Neural progenitor cell (in vitro differentiated cells): Measurements from ENCODE around the gene GINM1. TPM values are rescaled to one million over a fixed set of nuclear protein-coding genes. Genes with fewer than 3 reads are reported as not detected.
A peak's percentile ranks its signal among the peaks of the same experiment; 100 is the strongest.

Source experiments
- DNase-seq: peaks from one replicate; pipeline ENCODE4 v3.0.0-alpha.2; 2016; ENCODE audit warnings: low spot score
- H2AFZ ChIP-seq: fragments of 200-600 bp; sonication (generic); replicated peaks from 2 replicates; pipeline ENCODE4 v1.6.1; 2016; ENCODE audit warnings: antibody characterized with exemption
- H3F3A ChIP-seq: fragments of 200-600 bp; sonication (generic); 2 replicates; pipeline ENCODE4 v1.6.1; 2016; ENCODE audit warnings: antibody characterized with exemption, low read depth
- H3K27ac ChIP-seq: fragments of 200-600 bp; sonication (generic); 2 replicates; pipeline ENCODE4 v1.5.1; 2016; ENCODE audit warnings: mild to moderate bottlenecking
- H3K27me3 ChIP-seq: fragments of 200-600 bp; sonication (generic); 2 replicates; pipeline ENCODE4 v1.6.1; 2016; ENCODE audit warnings: mild to moderate bottlenecking, moderate library complexity
- H3K36me3 ChIP-seq: fragments of 200-600 bp; sonication (generic); 2 replicates; pipeline ENCODE4 v1.5.1; 2016
- H3K4me1 ChIP-seq: fragments of 200-600 bp; sonication (generic); 2 replicates; pipeline ENCODE4 v1.6.1; 2016; ENCODE audit warnings: mixed run types
- H3K4me2 ChIP-seq: fragments of 200-600 bp; sonication (generic); 2 replicates; pipeline ENCODE4 v1.6.1; 2016
- H3K4me3 ChIP-seq: fragments of 200-600 bp; sonication (generic); 2 replicates; pipeline ENCODE4 v1.5.1; 2016
- H3K79me2 ChIP-seq: fragments of 200-600 bp; sonication (generic); 2 replicates; pipeline ENCODE4 v1.6.1; 2016; ENCODE audit warnings: low read depth
- H3K9ac ChIP-seq: fragments of 200-600 bp; sonication (generic); 2 replicates; pipeline ENCODE4 v1.6.1; 2016
- H3K9me3 ChIP-seq: fragments of 200-600 bp; sonication (generic); 2 replicates; pipeline ENCODE4 v1.5.1; 2016; ENCODE audit warnings: low read depth
- H4K20me1 ChIP-seq: fragments of 200-600 bp; sonication (generic); 2 replicates; pipeline ENCODE4 v1.6.1; 2016; ENCODE audit warnings: low read depth
- H3K27ac Mint-ChIP-seq: 3 replicates; pipeline ENCODE4 v1.8.0; 2021; ENCODE audit warnings: mixed read lengths
- H3K27me3 Mint-ChIP-seq: 2 replicates; pipeline ENCODE4 v1.8.0; 2022; ENCODE audit warnings: low read depth, mild to moderate bottlenecking, inconsistent platforms, moderate library complexity, mixed read lengths; ENCODE audit not compliant: insufficient read depth
- H3K36me3 Mint-ChIP-seq: 3 replicates; pipeline ENCODE4 v1.8.0; 2021; ENCODE audit warnings: mixed read lengths
- H3K4me1 Mint-ChIP-seq: 3 replicates; pipeline ENCODE4 v1.8.0; 2021; ENCODE audit warnings: mixed read lengths
- H3K4me3 Mint-ChIP-seq: 3 replicates; pipeline ENCODE4 v1.8.0; 2021; ENCODE audit warnings: mild to moderate bottlenecking, moderate library complexity, mixed read lengths
- H3K9me3 Mint-ChIP-seq: 3 replicates; pipeline ENCODE4 v1.8.0; 2020; ENCODE audit warnings: mixed read lengths
- EZH2 ChIP-seq: fragments of 200-600 bp; sonication (generic); IDR thresholded peaks from 2 replicates; pipeline ENCODE4 v1.6.1; 2017; ENCODE audit warnings: antibody characterized with exemption, mild to moderate bottlenecking, moderate library complexity
- EZH2phosphoT487 ChIP-seq: fragments of 200-600 bp; sonication (generic); IDR thresholded peaks from 2 replicates; pipeline ENCODE4 v1.6.1; 2017; ENCODE audit warnings: antibody characterized with exemption
- total RNA-seq: library from RNA; depleted of rRNA; stranded (reverse); fragments of >200 nt; gene quantifications from 2 replicates; pipeline ENCODE4 v1.2.3, GENCODE V29; 2015; ENCODE audit warnings: low replicate concordance
- TF ChIP-seq, protein P1 (sequence below): fragments of 200-600 bp; sonication (generic); IDR thresholded peaks from 2 replicates; pipeline ENCODE4 v1.5.1; 2017; ENCODE audit warnings: antibody characterized with exemption, mild to moderate bottlenecking

Gene GINM1
- total RNA-seq, 1 donor from 2014 or later: 35.7 TPM

GRCh38 chr6:149541139-149541538, 25.0 kb upstream of the GINM1 start:
- no peak for TF ChIP-seq EZH2phosphoT487
- no peak for TF ChIP-seq EZH2
- TF ChIP-seq, protein P1, sequence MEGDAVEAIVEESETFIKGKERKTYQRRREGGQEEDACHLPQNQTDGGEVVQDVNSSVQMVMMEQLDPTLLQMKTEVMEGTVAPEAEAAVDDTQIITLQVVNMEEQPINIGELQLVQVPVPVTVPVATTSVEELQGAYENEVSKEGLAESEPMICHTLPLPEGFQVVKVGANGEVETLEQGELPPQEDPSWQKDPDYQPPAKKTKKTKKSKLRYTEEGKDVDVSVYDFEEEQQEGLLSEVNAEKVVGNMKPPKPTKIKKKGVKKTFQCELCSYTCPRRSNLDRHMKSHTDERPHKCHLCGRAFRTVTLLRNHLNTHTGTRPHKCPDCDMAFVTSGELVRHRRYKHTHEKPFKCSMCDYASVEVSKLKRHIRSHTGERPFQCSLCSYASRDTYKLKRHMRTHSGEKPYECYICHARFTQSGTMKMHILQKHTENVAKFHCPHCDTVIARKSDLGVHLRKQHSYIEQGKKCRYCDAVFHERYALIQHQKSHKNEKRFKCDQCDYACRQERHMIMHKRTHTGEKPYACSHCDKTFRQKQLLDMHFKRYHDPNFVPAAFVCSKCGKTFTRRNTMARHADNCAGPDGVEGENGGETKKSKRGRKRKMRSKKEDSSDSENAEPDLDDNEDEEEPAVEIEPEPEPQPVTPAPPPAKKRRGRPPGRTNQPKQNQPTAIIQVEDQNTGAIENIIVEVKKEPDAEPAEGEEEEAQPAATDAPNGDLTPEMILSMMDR: no peak
- no peak for DNase-seq
- H3K9me3 Mint-ChIP-seq: no peaks in the 10 kb centered on the region
- peaks cover 12% of the 10 kb centered on the region for H3K36me3 Mint-ChIP-seq
- Histone ChIP-seq H3K79me2 (peaks cover 58% of the 10 kb centered on the region), H3K9ac (no peak overlapping the region), H3K27ac (no peak overlapping the region), H3K4me2 (no peak overlapping the region), H3K4me3 (no peak overlapping the region), H3K4me1 (peaks cover 6% of the 10 kb centered on the region), H2AFZ (no peak overlapping the region), H3K27me3 (no peaks in the 10 kb centered on the region), H3F3A (peaks cover 2% of the 10 kb centered on the region), H3K36me3 (peaks cover 3% of the 10 kb centered on the region), H3K9me3 (no peaks in the 10 kb centered on the region), H4K20me1 (peaks cover 17% of the 10 kb centered on the region)
- H3K4me1 Mint-ChIP-seq: peaks cover 13% of the 10 kb centered on the region
- H3K27ac Mint-ChIP-seq: no peak overlapping the region
- no peak overlapping the region for H3K4me3 Mint-ChIP-seq
- peaks cover 5% of the 10 kb centered on the region for H3K27me3 Mint-ChIP-seq

DNA sequence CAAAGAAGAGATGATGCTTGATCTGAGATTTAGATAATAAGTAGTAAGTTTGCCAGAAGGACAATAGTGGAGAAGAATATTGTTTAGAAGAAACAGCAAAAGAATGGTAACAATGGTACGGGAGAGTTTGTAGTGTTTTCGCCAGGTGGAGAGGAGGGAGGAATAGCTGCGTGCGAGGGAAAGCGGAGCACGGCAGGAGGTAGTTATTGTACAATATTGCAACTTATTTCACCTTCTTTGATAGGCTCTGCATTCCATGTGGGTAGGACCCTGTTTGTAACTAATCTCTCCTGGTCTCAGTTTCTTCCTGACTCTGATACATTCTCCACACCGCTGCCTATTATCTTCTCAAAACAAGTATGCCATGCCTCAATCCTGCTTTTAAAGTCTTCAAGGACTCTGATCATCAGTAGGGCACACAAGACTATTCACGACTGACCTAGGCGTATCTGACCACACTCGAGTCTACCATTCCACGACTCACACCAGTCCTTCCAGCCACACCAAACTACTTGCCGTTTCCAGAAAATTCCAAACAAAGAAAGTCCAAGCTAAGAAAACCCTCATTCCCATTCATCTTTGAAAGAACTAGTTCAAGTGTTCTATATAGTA, 21.4 kb upstream of the GINM1 start:
- peak overlapping the region; percentile 88 for H3K4me2 ChIP-seq
- peak overlapping the region; percentile 99 for H3K4me3 Mint-ChIP-seq
- H3K27me3 Mint-ChIP-seq: peaks cover 5% of the 10 kb centered on the region
- no peak overlapping the region for H3K27ac ChIP-seq
- peaks cover 3% of the 10 kb centered on the region for H3K36me3 ChIP-seq
- peaks cover 6% of the 10 kb centered on the region for H3K4me1 ChIP-seq
- H3K27me3 ChIP-seq: peaks cover 15% of the 10 kb centered on the region
- no peaks in the 10 kb centered on the region for H3K9me3 ChIP-seq
- H3K4me3 ChIP-seq: peak overlapping the region; percentile 93
- TF ChIP-seq, protein P1: no peak
- TF ChIP-seq EZH2phosphoT487 (no peak), EZH2 (no peak)
- peaks cover 58% of the 10 kb centered on the region for H3K79me2 ChIP-seq
- peaks cover 17% of the 10 kb centered on the region for H3K4me1 Mint-ChIP-seq
- H2AFZ ChIP-seq: no peak overlapping the region
- H3K9ac ChIP-seq: peak overlapping the region; percentile 92
- H3K36me3 Mint-ChIP-seq: peaks cover 3% of the 10 kb centered on the region
- peaks cover 17% of the 10 kb centered on the region for H4K20me1 ChIP-seq
- peaks cover 16% of the 10 kb centered on the region for H3F3A ChIP-seq
- no peak for DNase-seq
- H3K27ac Mint-ChIP-seq: peak overlapping the region; percentile 94
- H3K9me3 Mint-ChIP-seq: no peaks in the 10 kb centered on the region

GRCh38 chr6:149545258-149545753, 20.9 kb upstream of the GINM1 start:
- Histone ChIP-seq H3K27ac (peak overlapping the region; percentile 98), H3K36me3 (peaks cover 3% of the 10 kb centered on the region), H3F3A (peaks cover 16% of the 10 kb centered on the region), H2AFZ (peak overlapping the region; percentile 94), H3K27me3 (peaks cover 20% of the 10 kb centered on the region), H3K4me1 (peaks cover 6% of the 10 kb centered on the region), H3K79me2 (peaks cover 55% of the 10 kb centered on the region), H3K4me2 (peak overlapping the region; percentile 88), H3K4me3 (peak overlapping the region; percentile 93), H4K20me1 (peaks cover 17% of the 10 kb centered on the region), H3K9me3 (no peaks in the 10 kb centered on the region), H3K9ac (peak overlapping the region; percentile 92)
- peak; percentile 36 for DNase-seq
- TF ChIP-seq EZH2: no peak
- TF ChIP-seq, protein P1: peak; percentile 26
- no peaks in the 10 kb centered on the region for H3K9me3 Mint-ChIP-seq
- peak overlapping the region; percentile 99 for H3K4me3 Mint-ChIP-seq
- H3K4me1 Mint-ChIP-seq: peaks cover 17% of the 10 kb centered on the region
- H3K27me3 Mint-ChIP-seq: peaks cover 5% of the 10 kb centered on the region
- H3K36me3 Mint-ChIP-seq: peaks cover 3% of the 10 kb centered on the region
- H3K27ac Mint-ChIP-seq: peak overlapping the region; percentile 94
